Neural progenitor cell (in vitro differentiated cells): ENCODE data around the gene UBR3. TPM values are rescaled to one million over a fixed set of nuclear protein-coding genes. Genes with fewer than 3 reads are reported as not detected.

ENCODE experiments used
- DNase-seq: peaks from one replicate; pipeline ENCODE4 v3.0.0-alpha.2; 2016; ENCODE audit warnings: low spot score
- H2AFZ ChIP-seq: fragments of 200-600 bp; sonication (generic); replicated peaks from 2 replicates; pipeline ENCODE4 v1.6.1; 2016; ENCODE audit warnings: antibody characterized with exemption
- H3F3A ChIP-seq: fragments of 200-600 bp; sonication (generic); 2 replicates; pipeline ENCODE4 v1.6.1; 2016; ENCODE audit warnings: antibody characterized with exemption, low read depth
- H3K27ac ChIP-seq: fragments of 200-600 bp; sonication (generic); 2 replicates; pipeline ENCODE4 v1.5.1; 2016; ENCODE audit warnings: mild to moderate bottlenecking
- H3K27me3 ChIP-seq: fragments of 200-600 bp; sonication (generic); 2 replicates; pipeline ENCODE4 v1.6.1; 2016; ENCODE audit warnings: mild to moderate bottlenecking, moderate library complexity
- H3K36me3 ChIP-seq: fragments of 200-600 bp; sonication (generic); 2 replicates; pipeline ENCODE4 v1.5.1; 2016
- H3K4me1 ChIP-seq: fragments of 200-600 bp; sonication (generic); 2 replicates; pipeline ENCODE4 v1.6.1; 2016; ENCODE audit warnings: mixed run types
- H3K4me2 ChIP-seq: fragments of 200-600 bp; sonication (generic); 2 replicates; pipeline ENCODE4 v1.6.1; 2016
- H3K4me3 ChIP-seq: fragments of 200-600 bp; sonication (generic); 2 replicates; pipeline ENCODE4 v1.5.1; 2016
- H3K79me2 ChIP-seq: fragments of 200-600 bp; sonication (generic); 2 replicates; pipeline ENCODE4 v1.6.1; 2016; ENCODE audit warnings: low read depth
- H3K9ac ChIP-seq: fragments of 200-600 bp; sonication (generic); 2 replicates; pipeline ENCODE4 v1.6.1; 2016
- H3K9me3 ChIP-seq: fragments of 200-600 bp; sonication (generic); 2 replicates; pipeline ENCODE4 v1.5.1; 2016; ENCODE audit warnings: low read depth
- H4K20me1 ChIP-seq: fragments of 200-600 bp; sonication (generic); 2 replicates; pipeline ENCODE4 v1.6.1; 2016; ENCODE audit warnings: low read depth
- H3K27ac Mint-ChIP-seq: 3 replicates; pipeline ENCODE4 v1.8.0; 2021; ENCODE audit warnings: mixed read lengths
- H3K27me3 Mint-ChIP-seq: 2 replicates; pipeline ENCODE4 v1.8.0; 2022; ENCODE audit warnings: low read depth, mild to moderate bottlenecking, inconsistent platforms, moderate library complexity, mixed read lengths; ENCODE audit not compliant: insufficient read depth
- H3K36me3 Mint-ChIP-seq: 3 replicates; pipeline ENCODE4 v1.8.0; 2021; ENCODE audit warnings: mixed read lengths
- H3K4me1 Mint-ChIP-seq: 3 replicates; pipeline ENCODE4 v1.8.0; 2021; ENCODE audit warnings: mixed read lengths
- H3K4me3 Mint-ChIP-seq: 3 replicates; pipeline ENCODE4 v1.8.0; 2021; ENCODE audit warnings: mild to moderate bottlenecking, moderate library complexity, mixed read lengths
- H3K9me3 Mint-ChIP-seq: 3 replicates; pipeline ENCODE4 v1.8.0; 2020; ENCODE audit warnings: mixed read lengths
- EZH2 ChIP-seq: fragments of 200-600 bp; sonication (generic); IDR thresholded peaks from 2 replicates; pipeline ENCODE4 v1.6.1; 2017; ENCODE audit warnings: antibody characterized with exemption, mild to moderate bottlenecking, moderate library complexity
- EZH2phosphoT487 ChIP-seq: fragments of 200-600 bp; sonication (generic); IDR thresholded peaks from 2 replicates; pipeline ENCODE4 v1.6.1; 2017; ENCODE audit warnings: antibody characterized with exemption
- total RNA-seq: library from RNA; depleted of rRNA; stranded (reverse); fragments of >200 nt; gene quantifications from 2 replicates; pipeline ENCODE4 v1.2.3, GENCODE V29; 2015; ENCODE audit warnings: low replicate concordance
- TF ChIP-seq, protein P1 (sequence below): fragments of 200-600 bp; sonication (generic); IDR thresholded peaks from 2 replicates; pipeline ENCODE4 v1.5.1; 2017; ENCODE audit warnings: antibody characterized with exemption, mild to moderate bottlenecking

Gene UBR3
- total RNA-seq, 1 donor from 2014 or later: 31.7 TPM

DNA sequence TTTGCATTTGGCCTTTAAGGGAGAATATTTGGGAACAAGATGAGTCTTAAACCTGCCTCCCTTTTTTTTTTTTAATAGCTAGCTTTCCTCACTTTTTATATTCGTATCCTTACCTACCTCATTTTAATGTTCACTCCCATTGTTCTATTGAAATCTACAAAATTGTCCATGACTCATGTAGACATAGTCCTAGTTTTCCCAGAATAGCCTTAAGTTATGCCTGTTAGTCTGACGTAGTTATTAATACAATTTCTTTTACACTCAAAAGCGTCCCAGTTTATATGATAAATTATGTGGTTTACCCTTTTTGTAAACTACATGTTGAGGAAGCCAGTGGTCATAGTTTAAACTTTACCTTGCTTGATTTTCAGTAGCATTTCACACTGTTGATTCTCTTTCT is 73.4 kb downstream of the UBR3 start:
- no peaks in the 10 kb centered on the region for H3K4me1 Mint-ChIP-seq
- H3K4me1 ChIP-seq: no peaks in the 10 kb centered on the region
- H3K9ac ChIP-seq: no peak overlapping the region
- no peak overlapping the region for H3K4me2 ChIP-seq
- no peaks in the 10 kb centered on the region for H3K79me2 ChIP-seq
- no peaks in the 10 kb centered on the region for H3F3A ChIP-seq
- no peaks in the 10 kb centered on the region for H4K20me1 ChIP-seq
- no peaks in the 10 kb centered on the region for H3K9me3 Mint-ChIP-seq
- H3K27me3 Mint-ChIP-seq: no peaks in the 10 kb centered on the region
- H3K36me3 Mint-ChIP-seq: peaks cover 6% of the 10 kb centered on the region
- H3K4me3 ChIP-seq: no peak overlapping the region
- TF ChIP-seq, protein P1, sequence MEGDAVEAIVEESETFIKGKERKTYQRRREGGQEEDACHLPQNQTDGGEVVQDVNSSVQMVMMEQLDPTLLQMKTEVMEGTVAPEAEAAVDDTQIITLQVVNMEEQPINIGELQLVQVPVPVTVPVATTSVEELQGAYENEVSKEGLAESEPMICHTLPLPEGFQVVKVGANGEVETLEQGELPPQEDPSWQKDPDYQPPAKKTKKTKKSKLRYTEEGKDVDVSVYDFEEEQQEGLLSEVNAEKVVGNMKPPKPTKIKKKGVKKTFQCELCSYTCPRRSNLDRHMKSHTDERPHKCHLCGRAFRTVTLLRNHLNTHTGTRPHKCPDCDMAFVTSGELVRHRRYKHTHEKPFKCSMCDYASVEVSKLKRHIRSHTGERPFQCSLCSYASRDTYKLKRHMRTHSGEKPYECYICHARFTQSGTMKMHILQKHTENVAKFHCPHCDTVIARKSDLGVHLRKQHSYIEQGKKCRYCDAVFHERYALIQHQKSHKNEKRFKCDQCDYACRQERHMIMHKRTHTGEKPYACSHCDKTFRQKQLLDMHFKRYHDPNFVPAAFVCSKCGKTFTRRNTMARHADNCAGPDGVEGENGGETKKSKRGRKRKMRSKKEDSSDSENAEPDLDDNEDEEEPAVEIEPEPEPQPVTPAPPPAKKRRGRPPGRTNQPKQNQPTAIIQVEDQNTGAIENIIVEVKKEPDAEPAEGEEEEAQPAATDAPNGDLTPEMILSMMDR: no peak
- TF ChIP-seq EZH2: no peak
- TF ChIP-seq EZH2phosphoT487: no peak
- no peaks in the 10 kb centered on the region for H3K9me3 ChIP-seq
- no peak overlapping the region for H3K27ac ChIP-seq
- no peak overlapping the region for H2AFZ ChIP-seq
- no peak overlapping the region for H3K4me3 Mint-ChIP-seq
- DNase-seq: no peak
- H3K36me3 ChIP-seq: peaks cover 3% of the 10 kb centered on the region
- H3K27me3 ChIP-seq: no peaks in the 10 kb centered on the region
- no peak overlapping the region for H3K27ac Mint-ChIP-seq

GRCh38 chr2:169906731-169907130 is 79.5 kb downstream of the UBR3 start:
- Histone ChIP-seq H4K20me1 (no peaks in the 10 kb centered on the region), H3K4me2 (no peak overlapping the region), H3K4me1 (no peaks in the 10 kb centered on the region), H3K9ac (no peak overlapping the region), H3K27me3 (no peaks in the 10 kb centered on the region), H3K27ac (no peak overlapping the region), H3K9me3 (no peaks in the 10 kb centered on the region), H3K4me3 (no peak overlapping the region), H3K36me3 (peaks cover 3% of the 10 kb centered on the region), H2AFZ (no peak overlapping the region), H3K79me2 (no peaks in the 10 kb centered on the region), H3F3A (no peaks in the 10 kb centered on the region)
- Mint-ChIP-seq H3K27ac (no peak overlapping the region), H3K4me3 (no peak overlapping the region), H3K4me1 (no peaks in the 10 kb centered on the region), H3K36me3 (peaks cover 4% of the 10 kb centered on the region), H3K27me3 (no peaks in the 10 kb centered on the region), H3K9me3 (no peaks in the 10 kb centered on the region)
- TF ChIP-seq EZH2 (no peak), EZH2phosphoT487 (no peak)
- TF ChIP-seq, protein P1: no peak
- DNase-seq: no peak

DNA sequence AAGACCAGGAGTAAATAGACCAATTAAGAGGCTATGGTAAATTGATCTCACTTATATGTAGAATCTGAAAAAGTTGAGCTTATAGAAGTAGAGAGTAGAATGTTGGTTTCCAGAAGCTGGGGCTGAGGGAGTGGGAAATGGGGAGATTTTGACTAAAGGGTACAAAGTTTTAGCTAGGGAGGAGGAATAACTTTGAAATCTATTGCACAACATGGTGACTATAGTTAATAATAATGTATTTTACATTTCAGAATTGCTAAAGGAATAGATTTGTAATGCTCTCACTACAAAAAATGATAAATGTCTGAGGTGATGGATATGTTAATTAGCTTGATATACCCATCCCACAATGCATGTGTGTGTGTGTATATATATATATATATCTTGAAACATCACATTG is 82.1 kb downstream of the UBR3 start:
- Histone ChIP-seq H3K79me2 (no peaks in the 10 kb centered on the region), H3K27me3 (no peaks in the 10 kb centered on the region), H3K36me3 (peaks cover 3% of the 10 kb centered on the region), H3K27ac (no peak overlapping the region), H3F3A (no peaks in the 10 kb centered on the region), H3K9ac (no peak overlapping the region), H2AFZ (no peak overlapping the region), H3K9me3 (no peaks in the 10 kb centered on the region), H3K4me3 (no peak overlapping the region), H3K4me2 (no peak overlapping the region), H3K4me1 (no peaks in the 10 kb centered on the region), H4K20me1 (no peaks in the 10 kb centered on the region)
- Mint-ChIP-seq H3K27ac (no peak overlapping the region), H3K36me3 (peaks cover 4% of the 10 kb centered on the region), H3K4me3 (no peak overlapping the region), H3K27me3 (no peaks in the 10 kb centered on the region), H3K9me3 (no peaks in the 10 kb centered on the region), H3K4me1 (no peaks in the 10 kb centered on the region)
- no peak for TF ChIP-seq EZH2phosphoT487
- TF ChIP-seq, protein P1: no peak
- TF ChIP-seq EZH2: no peak
- no peak for DNase-seq
